ENCODE measurements around the gene GOT2.
"Not testable (repeated sequence)": the region's sequence is repeated elsewhere in the genome, so short reads cannot be mapped to it uniquely, and the experiment has no call there.

The GOT2 gene

GRCh38 chr16:58733671-58734458, at the start of gene GOT2:
Gene GOT2, minus strand, starts transcription at chr16:58734316. Its CDS starts 88 bp downstream, at chr16:58734228.
- peak; percentile 82 for DNase-seq

GRCh38 chr16:58779291-58779690, 45.2 kb upstream of the GOT2 start:
- not testable (repeated sequence) for DNase-seq

DNA sequence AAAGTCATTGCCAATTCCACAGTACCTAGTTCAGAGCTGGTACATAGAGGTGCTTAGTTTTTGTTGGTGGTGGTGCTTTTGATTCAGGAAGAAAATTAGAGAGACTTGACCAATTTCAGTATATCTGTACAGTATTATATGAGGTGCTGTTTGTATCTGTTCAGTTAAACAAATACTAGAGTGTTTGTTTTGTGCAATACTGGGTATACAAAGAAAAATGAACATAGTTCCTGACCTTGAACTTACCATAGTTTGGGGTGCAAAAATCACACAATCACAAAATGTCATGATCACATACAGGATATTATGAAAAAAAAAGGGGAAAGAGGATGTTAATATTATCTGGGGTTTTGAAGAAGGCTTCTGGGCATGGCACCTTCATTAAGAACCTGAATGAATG, 39.8 kb upstream of the GOT2 start:
- no peak for DNase-seq

DNA sequence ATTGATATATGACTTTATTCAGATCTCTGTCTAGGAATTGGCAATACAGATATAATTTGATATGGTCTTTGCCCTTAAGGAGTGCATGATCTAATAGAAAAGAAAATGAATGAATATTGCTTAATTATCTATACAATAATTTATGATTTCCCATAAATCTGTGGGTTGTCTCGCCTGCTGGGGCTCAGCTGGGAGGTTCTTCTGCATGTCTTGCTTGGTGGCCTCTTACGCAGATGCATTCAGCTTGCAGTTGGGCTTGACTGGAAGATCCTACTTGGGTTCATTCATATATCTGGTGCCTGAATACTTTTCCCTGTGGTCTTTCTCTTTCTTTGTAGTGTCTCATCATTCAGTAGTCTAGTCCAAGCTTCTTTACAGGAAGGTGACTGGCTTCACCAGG, 34.0 kb upstream of the GOT2 start:
- no peak for DNase-seq

DNA sequence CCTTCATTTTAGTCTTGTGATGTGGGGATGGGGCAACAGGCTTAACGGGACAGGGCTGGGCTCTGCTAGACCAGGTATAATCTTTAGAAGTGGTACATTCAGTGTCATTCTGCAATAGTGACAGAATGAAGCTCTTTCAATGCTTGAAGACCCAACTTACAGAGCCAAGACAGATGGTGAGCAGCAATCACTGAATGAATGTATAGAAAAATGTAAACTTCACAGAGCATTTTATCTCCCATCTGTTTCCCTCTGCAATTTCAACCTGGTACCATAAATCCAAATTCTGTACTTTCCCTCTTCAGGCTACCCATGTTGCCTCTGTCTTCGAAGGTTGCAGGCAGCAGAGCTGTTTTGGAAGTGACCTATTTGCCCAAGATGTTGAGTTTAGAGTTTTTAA, 33.5 kb upstream of the GOT2 start:
- no peak for DNase-seq

DNA sequence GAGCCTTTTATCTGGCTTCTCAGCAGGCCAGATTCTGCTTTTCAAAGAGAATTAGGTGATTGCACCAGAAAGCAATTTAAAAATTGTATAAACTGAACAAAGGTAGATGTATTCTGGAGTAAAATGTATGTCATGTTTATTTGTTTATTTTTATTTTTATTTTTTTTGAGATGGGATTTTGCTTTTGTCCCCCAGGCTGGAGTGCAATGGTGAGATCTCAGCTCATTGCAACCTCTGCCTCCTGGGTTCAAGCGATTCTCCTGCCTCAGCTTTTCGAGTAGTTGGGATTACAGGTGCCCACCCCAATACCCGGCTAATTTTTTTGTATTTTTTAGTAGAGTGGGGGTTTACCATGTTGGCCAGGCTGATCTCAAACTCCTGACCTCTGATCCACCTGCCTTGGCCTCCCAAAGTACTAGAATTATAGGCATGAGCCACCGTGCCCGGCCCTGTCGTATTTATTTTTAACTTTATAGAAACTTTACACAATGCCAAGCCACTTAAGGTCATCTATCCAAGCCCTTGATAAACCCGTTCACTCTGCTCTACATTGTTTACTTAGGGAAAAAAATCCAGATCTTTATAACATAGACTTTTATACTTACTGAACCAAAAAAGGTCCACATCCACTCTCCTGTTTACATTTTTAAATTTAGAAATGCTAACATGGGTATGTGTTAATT, 22.7 kb upstream of the GOT2 start:
- DNase-seq = no peak

- DNase-seq = peak; percentile 75
Measured at GRCh38 chr16:58755989-58756649, 22.0 kb upstream of the GOT2 start.

GRCh38 chr16:58753711-58754134, 19.6 kb upstream of the GOT2 start:
- no peak for DNase-seq

DNA sequence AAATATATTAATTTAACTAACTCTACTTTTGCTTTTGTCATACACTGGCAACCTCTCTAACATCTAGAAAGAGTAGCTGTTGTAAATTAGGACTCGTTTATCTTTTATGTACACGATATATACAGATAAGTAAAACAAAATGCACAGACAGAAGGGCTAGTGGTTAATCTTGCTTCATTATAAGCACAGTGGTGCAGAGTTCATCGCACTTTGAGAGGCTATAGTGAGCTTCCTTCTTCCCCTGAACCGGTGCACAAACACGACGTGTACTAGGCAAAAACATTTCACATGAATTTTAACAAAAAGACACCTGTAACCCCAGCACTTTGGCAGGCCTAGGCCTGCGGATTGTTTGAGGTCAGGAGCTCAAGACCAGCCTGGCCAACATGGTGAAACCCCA, 10.4 kb upstream of the GOT2 start:
- no peak for DNase-seq

DNA sequence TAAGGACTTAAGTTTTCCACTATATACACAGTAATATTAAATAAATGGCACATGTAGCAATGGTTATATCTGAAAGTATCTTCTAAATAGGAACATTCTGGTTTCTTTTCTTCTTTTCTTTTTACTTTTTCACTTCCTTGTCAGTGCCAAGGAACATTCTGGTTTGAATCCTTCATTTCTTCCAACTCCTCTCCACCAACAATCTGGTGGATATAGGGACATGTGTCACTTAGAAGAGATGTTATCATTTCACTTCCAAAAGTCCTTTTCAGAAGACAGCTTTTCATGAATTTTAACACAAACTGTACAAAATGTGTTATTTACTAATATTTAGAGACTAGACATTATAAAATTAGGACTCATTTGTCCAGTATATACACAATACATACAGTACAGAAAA, 7.9 kb upstream of the GOT2 start:
- no peak for DNase-seq

DNA sequence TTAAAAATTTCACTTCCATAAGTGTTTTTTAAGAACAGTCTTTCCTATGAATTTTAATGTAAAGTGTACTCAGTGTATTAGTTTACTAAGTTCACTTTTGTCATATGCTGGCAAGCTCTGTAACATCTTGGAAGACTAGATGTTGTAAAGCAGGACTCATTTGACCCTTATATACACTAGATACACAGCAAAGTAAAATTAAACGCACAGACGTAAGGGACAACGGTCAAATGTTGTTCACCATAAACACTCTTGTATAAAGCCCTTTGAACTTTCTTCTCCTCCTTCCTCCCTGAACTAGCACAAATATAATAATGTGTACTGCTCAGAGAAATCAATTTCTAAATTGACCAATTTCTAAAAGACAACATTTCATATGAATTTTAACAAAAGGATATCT, 7.0 kb upstream of the GOT2 start:
- no peak for DNase-seq

GRCh38 chr16:58738672-58739296, 4.7 kb upstream of the GOT2 start:
- DNase-seq = no peak

DNA sequence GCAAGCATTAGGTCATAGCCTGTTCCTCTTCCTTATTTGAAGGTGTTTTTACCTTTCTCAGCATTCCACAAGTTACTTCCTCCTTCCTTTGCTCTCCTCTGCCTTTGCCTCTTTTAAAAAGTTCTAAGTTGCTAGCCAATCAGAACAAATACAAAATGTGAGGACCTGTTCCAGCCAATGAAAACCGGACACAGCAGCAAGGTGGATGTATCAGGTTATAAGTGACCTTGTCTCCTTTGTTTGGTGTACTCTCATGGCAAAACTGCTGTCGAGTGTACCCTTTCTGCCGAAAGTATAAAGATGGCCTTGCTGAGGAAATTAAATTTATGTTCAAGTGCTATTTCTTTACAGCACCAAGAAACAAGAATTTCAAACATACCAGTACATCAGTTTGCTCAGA, 2.2 kb upstream of the GOT2 start:
- DNase-seq = not testable (repeated sequence)

GRCh38 chr16:58734459-58734787, 307 bp upstream of the GOT2 start:
- no peak for DNase-seq

DNA sequence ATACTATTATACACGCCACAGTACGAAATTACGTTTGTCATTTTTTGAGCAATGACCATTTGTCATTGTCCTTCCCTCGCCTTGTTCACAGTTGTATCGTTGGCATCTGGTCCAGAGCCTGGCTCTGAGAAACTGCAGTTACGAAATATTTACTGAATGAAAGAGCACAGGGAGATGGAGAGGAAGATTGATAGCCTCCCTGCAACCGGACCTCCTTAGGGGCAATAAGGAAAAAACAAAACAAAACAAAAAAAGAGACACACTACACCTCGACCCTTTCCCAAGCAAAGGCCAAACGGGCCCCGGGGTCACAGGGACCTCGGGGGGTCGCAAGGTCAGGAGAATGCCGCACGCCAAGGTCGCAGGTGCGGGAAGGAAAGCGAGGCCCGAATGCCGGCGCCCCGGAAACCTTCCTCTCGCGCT, 857 bp downstream of the GOT2 start:
- DNase-seq = no peak

DNA sequence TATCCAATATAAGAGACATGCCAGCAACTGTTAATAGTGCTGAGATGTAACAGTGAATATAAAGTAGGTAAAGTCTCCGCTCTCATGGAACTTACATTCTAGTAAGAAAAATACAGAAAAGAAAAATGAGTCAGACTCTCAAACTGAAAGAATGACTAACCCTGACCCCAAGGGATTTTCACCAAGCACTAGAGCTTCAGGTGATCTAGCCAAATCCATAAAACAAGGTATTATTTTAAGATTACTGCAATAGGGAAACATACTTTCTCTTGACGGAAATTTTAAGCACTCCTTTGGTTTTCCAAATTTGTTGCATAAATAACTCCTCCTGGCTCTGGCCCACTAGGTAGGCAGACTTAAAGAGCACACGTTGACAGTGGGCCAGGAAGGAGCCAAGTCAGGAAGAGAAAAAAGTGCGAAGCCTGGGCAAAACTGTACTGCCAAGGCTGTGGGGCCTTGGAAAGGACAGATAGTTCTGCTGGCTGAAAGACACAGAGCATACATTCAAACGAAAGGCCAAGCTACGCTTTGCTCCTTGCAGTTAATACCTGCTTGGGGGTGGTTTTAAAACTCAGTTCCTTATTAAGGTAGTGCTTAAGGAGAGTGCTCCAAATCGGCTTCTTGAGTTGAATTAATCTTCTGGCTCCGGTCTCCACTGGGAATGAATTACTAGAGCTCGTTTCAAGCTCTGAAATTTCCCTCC, 1.4 kb downstream of the GOT2 start:
- no peak for DNase-seq

GRCh38 chr16:58730724-58731370, 3.3 kb downstream of the GOT2 start:
- DNase-seq = no peak

GRCh38 chr16:58727796-58728568, 6.1 kb downstream of the GOT2 start:
- DNase-seq = no peak

- no peak for DNase-seq
Measured at GRCh38 chr16:58727028-58727781, 6.9 kb downstream of the GOT2 start.

GRCh38 chr16:58723109-58723508, 11.0 kb downstream of the GOT2 start:
- DNase-seq = no peak

GRCh38 chr16:58717994-58718393, 16.1 kb downstream of the GOT2 start:
- no peak for DNase-seq
